Measurements from ENCODE around the gene ZFHX3.

DNA sequence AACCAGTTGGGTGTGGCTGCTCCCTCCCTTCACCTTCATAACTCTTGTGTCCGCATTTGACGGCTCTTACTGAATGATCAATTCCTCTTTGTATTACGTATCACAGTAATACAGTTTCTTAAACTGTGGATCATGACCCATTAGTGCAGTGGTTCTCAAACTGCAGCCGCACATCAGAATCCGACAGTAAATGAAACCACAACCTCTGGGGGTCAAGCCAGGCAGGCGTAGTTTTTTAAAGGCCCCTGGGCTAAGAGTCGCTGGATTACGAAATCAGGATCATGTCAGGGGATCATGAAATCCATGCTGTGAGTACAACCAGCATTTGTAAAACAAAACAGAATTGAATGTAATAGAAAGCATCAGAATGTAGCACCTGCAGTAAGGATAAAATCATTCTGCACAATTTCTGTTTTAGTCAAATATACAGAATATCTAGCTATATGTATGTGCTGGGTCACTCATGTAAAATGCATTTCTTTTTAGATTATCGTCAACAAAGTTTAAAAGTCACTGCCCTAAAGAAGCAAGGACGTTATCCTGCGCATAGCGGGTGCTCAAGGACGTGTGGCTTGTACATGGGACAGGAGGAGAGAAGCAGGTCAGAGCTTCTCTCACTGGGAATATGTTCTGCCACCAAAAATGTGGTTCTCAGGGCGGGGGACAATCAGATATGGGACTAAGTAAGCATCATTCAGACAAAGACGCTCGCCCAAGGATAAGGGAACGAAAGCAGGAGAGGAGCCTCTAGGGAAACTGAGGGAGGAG is 113.1 kb downstream of the ZFHX3 start:
- TF ChIP-seq, protein P1, sequence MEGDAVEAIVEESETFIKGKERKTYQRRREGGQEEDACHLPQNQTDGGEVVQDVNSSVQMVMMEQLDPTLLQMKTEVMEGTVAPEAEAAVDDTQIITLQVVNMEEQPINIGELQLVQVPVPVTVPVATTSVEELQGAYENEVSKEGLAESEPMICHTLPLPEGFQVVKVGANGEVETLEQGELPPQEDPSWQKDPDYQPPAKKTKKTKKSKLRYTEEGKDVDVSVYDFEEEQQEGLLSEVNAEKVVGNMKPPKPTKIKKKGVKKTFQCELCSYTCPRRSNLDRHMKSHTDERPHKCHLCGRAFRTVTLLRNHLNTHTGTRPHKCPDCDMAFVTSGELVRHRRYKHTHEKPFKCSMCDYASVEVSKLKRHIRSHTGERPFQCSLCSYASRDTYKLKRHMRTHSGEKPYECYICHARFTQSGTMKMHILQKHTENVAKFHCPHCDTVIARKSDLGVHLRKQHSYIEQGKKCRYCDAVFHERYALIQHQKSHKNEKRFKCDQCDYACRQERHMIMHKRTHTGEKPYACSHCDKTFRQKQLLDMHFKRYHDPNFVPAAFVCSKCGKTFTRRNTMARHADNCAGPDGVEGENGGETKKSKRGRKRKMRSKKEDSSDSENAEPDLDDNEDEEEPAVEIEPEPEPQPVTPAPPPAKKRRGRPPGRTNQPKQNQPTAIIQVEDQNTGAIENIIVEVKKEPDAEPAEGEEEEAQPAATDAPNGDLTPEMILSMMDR (IDR thresholded peaks at IDR 0.05), result no peak
- TF ChIP-seq POLR2A (IDR thresholded peaks at IDR 0.05) (no peak), EP300 (IDR thresholded peaks at IDR 0.05) (no peak)

Data from ovary (tissue), 3 donors.